Suprapubic skin (tissue), 3 donors: ENCODE measurements around the gene AGTR2.

ENCODE experiments used
- CTCF ChIP-seq, 2 donors: fragments of 200-600 bp in 1 of 2; fragments of 450-650 bp in 1 of 2; sonication (generic) in 1 of 2; IDR thresholded peaks; one replicate each; pipeline ENCODE4 v1.5.1; 2016 to 2019; ENCODE audit warnings: antibody characterized with exemption in 2 of 2, mild to moderate bottlenecking in 1 of 2, moderate library complexity in 1 of 2
- POLR2A ChIP-seq, 2 donors: fragments of 450-650 bp; IDR thresholded peaks; one replicate each; pipeline ENCODE4 v1.6.1; 2017; ENCODE audit warnings: antibody characterized with exemption in 2 of 2, mild to moderate bottlenecking in 2 of 2, moderate library complexity in 2 of 2

DNA sequence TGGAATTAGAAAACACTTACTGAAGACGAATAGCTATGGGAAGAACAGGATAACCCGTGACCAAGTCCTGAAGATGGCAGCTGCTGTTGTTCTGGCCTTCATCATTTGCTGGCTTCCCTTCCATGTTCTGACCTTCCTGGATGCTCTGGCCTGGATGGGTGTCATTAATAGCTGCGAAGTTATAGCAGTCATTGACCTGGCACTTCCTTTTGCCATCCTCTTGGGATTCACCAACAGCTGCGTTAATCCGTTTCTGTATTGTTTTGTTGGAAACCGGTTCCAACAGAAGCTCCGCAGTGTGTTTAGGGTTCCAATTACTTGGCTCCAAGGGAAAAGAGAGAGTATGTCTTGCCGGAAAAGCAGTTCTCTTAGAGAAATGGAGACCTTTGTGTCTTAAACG is 2.4 kb downstream of the AGTR2 start:
- TF ChIP-seq POLR2A (IDR thresholded peaks at IDR 0.05) = no peak
- TF ChIP-seq CTCF (IDR thresholded peaks at IDR 0.05) = no peak
